Gastroesophageal sphincter (tissue), 3 donors: ENCODE measurements around the gene GBX1.

Source experiments
- CTCF ChIP-seq, 4 experiments: fragments of 200-600 bp in 2 of 4; fragments of 450-650 bp in 2 of 4; sonication (generic) in 1 of 4; IDR thresholded peaks; one replicate each; pipeline ENCODE4 v1.5.1; 2017 to 2019; ENCODE audit warnings: antibody characterized with exemption in 4 of 4, mild to moderate bottlenecking in 2 of 4, moderate library complexity in 2 of 4
- POLR2A ChIP-seq, 2 donors: fragments of 450-650 bp; IDR thresholded peaks; one replicate each; pipeline ENCODE4 v1.6.1; 2017; ENCODE audit warnings: antibody characterized with exemption in 2 of 2, mild to moderate bottlenecking in 2 of 2, moderate library complexity in 1 of 2

DNA sequence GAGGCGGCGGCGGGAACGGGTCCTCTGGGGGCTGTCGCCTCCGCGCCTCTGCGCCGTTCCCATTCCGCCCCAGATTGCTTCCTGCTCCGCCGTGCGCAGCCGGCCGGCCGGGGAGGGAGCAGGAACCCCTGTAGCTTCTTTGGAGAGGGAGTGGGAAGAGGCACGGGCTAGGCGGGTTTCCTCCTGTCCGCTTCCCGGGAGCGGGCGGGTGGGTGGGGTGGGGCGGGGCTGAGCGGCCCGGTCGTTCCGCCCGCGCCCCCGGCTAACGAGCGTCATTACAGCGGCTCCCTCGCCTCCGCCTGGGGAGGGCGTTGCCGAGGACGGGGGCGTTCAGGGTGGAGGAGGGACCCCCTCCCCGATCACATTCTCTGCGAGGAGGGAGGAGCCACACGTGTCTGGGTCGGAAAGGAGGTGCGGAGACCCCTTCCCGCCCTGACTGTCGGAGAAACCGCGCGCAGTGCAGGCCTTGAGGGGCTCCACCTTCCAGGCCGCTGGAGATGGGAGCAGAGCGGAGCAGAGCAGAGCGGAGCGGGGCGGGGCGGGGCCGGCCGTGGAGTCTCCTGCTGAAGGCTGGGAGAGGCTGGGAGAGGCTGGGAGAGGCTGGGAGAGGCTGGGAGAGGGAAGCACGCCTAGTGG lies 41.5 kb downstream of the GBX1 start:
- TF ChIP-seq POLR2A (IDR thresholded peaks at IDR 0.05) (no peak), CTCF (IDR thresholded peaks at IDR 0.05) (no peak)
